H1 (cell line): ENCODE measurements around the gene ZNF286A. TPM values are rescaled to one million over a fixed set of nuclear protein-coding genes. Genes with fewer than 3 reads are reported as not detected.
"Not testable (repeated sequence)": the region's sequence is repeated elsewhere in the genome, so short reads cannot be mapped to it uniquely, and the experiment has no call there.

ENCODE experiments used
- CTCF ChIA-PET: fragments of 300-600 bp; sonication (Branson Sonifier 250); formaldehyde crosslinking; loops from one replicate; lab custom pipeline; 2021; ENCODE audit not compliant: partially characterized antibody; lab: Charles Lee
- POLR2A ChIA-PET: fragments of 300-600 bp; sonication (Branson Sonifier 250); formaldehyde crosslinking; loops from one replicate; lab custom pipeline; 2021; ENCODE audit warnings: inconsistent platforms; ENCODE audit not compliant: partially characterized antibody; lab: Charles Lee
- DNase-seq, 2 experiments: peaks; one replicate each; pipeline versions ENCODE4 v3.0.0 to v3.0.0-alpha.2; 2010 to 2022; ENCODE audit warnings: low spot score in 2 of 2, low read depth in 1 of 2, mixed read lengths in 1 of 2
- FAIRE-seq: peaks from 2 replicates; lab custom pipeline; 2011; peaks lifted over from hg19 to GRCh38; lab: Jason Lieb, UNC
- H2AFZ ChIP-seq: 2 replicates; pipeline ENCODE4 v1.8.1; 2012; ENCODE audit warnings: low read length, inconsistent platforms
- H2AK5ac ChIP-seq: 2 replicates; pipeline ENCODE4 v1.6.1; 2013; ENCODE audit warnings: low read depth, low read length
- H2BK120ac ChIP-seq: replicated peaks from 2 replicates; pipeline ENCODE3; 2013; ENCODE audit warnings: low read depth, low read length, inconsistent platforms
- H2BK12ac ChIP-seq: 2 replicates; pipeline ENCODE4 v1.6.1; 2013; ENCODE audit warnings: low read depth, low read length
- H2BK15ac ChIP-seq: 2 replicates; pipeline ENCODE4 v1.6.1; 2013; ENCODE audit warnings: low read length
- H2BK20ac ChIP-seq: 2 replicates; pipeline ENCODE4 v1.6.1; 2013; ENCODE audit warnings: low read length
- H2BK5ac ChIP-seq: 2 replicates; pipeline ENCODE4 v1.6.1; 2013; ENCODE audit warnings: low read depth, low read length
- H3K14ac ChIP-seq: 2 replicates; pipeline ENCODE4 v1.6.1; 2013; ENCODE audit warnings: inconsistent platforms; ENCODE audit not compliant: insufficient read length
- H3K18ac ChIP-seq: 2 replicates; pipeline ENCODE4 v1.6.1; 2013; ENCODE audit warnings: low read length; ENCODE audit errors: extremely low read depth
- H3K23ac ChIP-seq: 2 replicates; pipeline ENCODE4 v1.6.1; 2013; ENCODE audit warnings: inconsistent platforms; ENCODE audit not compliant: insufficient read length
- H3K23me2 ChIP-seq: 2 replicates; pipeline ENCODE4 v1.6.1; 2013; ENCODE audit warnings: low read depth, low read length
- H3K27ac ChIP-seq: 2 replicates; pipeline ENCODE4 v1.6.1; 2011; ENCODE audit warnings: low read depth, low read length, inconsistent platforms
- H3K27me3 ChIP-seq, 4 experiments: replicated peaks in 1 of 4; 1 replicate in 1 of 4; 2 replicates in 3 of 4; pipeline versions ENCODE4 v1.6.1 to v1.8.1; 2011 to 2013; ENCODE audit warnings: low read length in 3 of 4, mild to moderate bottlenecking in 3 of 4, inconsistent platforms in 2 of 4, mixed read lengths in 2 of 4, moderate library complexity in 1 of 4; ENCODE audit not compliant: control insufficient read depth in 3 of 4, insufficient read depth in 3 of 4; ENCODE audit errors: extremely low read depth in 1 of 4
- H3K36me3 ChIP-seq, 4 experiments: 2 replicates each; pipeline versions ENCODE4 v1.6.1 to v1.8.1; 2011 to 2013; ENCODE audit warnings: mild to moderate bottlenecking in 4 of 4, low read length in 3 of 4, moderate library complexity in 2 of 4, control low read depth in 1 of 4, inconsistent platforms in 1 of 4; ENCODE audit not compliant: insufficient read depth in 4 of 4, control insufficient read depth in 2 of 4
- H3K4ac ChIP-seq: replicated peaks from 2 replicates; pipeline ENCODE3; 2013; ENCODE audit warnings: low read length, low read depth, mixed read lengths, inconsistent platforms; ENCODE audit not compliant: insufficient read length
- H3K4me1 ChIP-seq, 4 experiments: replicated peaks in 1 of 4; 1 replicate in 1 of 4; 2 replicates in 3 of 4; pipeline versions ENCODE4 v1.6.1 to v1.8.1; 2011 to 2013; ENCODE audit warnings: low read length in 3 of 4, inconsistent platforms in 2 of 4, mixed read lengths in 1 of 4; ENCODE audit not compliant: insufficient read depth in 4 of 4, control insufficient read depth in 3 of 4
- H3K4me2 ChIP-seq, 2 experiments: 2 replicates each; pipeline versions ENCODE4 v1.6.1 to v1.8.1; 2011 to 2013; ENCODE audit warnings: low read depth in 2 of 2, low read length in 2 of 2, control low read depth in 1 of 2, inconsistent platforms in 1 of 2, mild to moderate bottlenecking in 1 of 2; ENCODE audit not compliant: insufficient read depth in 1 of 2
- H3K4me3 ChIP-seq, 4 experiments: fragments of 200-600, 300-600 bp in 1 of 4; sonication (generic), shearing (Covaris generic), sonication (Bioruptor Twin) in 1 of 4; 2 replicates each; pipeline versions ENCODE4 v1.5.1 to v1.8.1; 2011 to 2016; ENCODE audit warnings: low read length in 4 of 4, low read depth in 3 of 4, control low read depth in 2 of 4, inconsistent platforms in 2 of 4, mild to moderate bottlenecking in 2 of 4, mixed read lengths in 1 of 4, moderate library complexity in 1 of 4; ENCODE audit not compliant: insufficient read depth in 2 of 4; ENCODE audit errors: extremely low read depth in 1 of 4
- H3K56ac ChIP-seq: replicated peaks from 2 replicates; pipeline ENCODE3; 2013; ENCODE audit warnings: low read depth, mild to moderate bottlenecking, mixed read lengths, low read length, inconsistent platforms; ENCODE audit not compliant: insufficient read length
- H3K79me1 ChIP-seq: 2 replicates; pipeline ENCODE4 v1.6.1; 2013; ENCODE audit warnings: low read depth, low read length, control low read depth
- H3K79me2 ChIP-seq, 2 experiments: 2 replicates each; pipeline versions ENCODE4 v1.6.1 to v1.8.1; 2012 to 2013; ENCODE audit warnings: low read length in 2 of 2, mild to moderate bottlenecking in 2 of 2, inconsistent platforms in 1 of 2; ENCODE audit not compliant: insufficient read depth in 2 of 2, control insufficient read depth in 1 of 2
- H3K9ac ChIP-seq, 4 experiments: replicated peaks in 1 of 4; 1 replicate in 1 of 4; 2 replicates in 3 of 4; pipeline versions ENCODE4 v1.6.1 to v1.8.1; 2011 to 2013; ENCODE audit warnings: low read depth in 3 of 4, low read length in 3 of 4, control low read depth in 2 of 4, mild to moderate bottlenecking in 2 of 4, moderate library complexity in 2 of 4, inconsistent platforms in 1 of 4; ENCODE audit errors: extremely low read depth in 1 of 4
- H3K9me3 ChIP-seq, 2 experiments: 2 replicates each; pipeline versions ENCODE4 v1.6.1 to v1.8.1; 2012 to 2013; ENCODE audit warnings: mild to moderate bottlenecking in 2 of 2, moderate library complexity in 2 of 2, control low read depth in 1 of 2, inconsistent platforms in 1 of 2, low read depth in 1 of 2, low read length in 1 of 2, mixed read lengths in 1 of 2; ENCODE audit not compliant: insufficient read depth in 2 of 2
- H4K20me1 ChIP-seq, 2 experiments: replicated peaks in 1 of 2; 2 replicates each; pipeline versions ENCODE3 to v1.8.1; 2011 to 2013; ENCODE audit warnings: inconsistent platforms in 2 of 2, low read length in 2 of 2, mild to moderate bottlenecking in 1 of 2; ENCODE audit not compliant: insufficient read depth in 2 of 2, control insufficient read depth in 1 of 2
- H4K5ac ChIP-seq: 2 replicates; pipeline ENCODE4 v1.6.1; 2013; ENCODE audit warnings: low read length, low read depth, mixed read lengths, inconsistent platforms; ENCODE audit not compliant: insufficient read length
- H4K8ac ChIP-seq: 2 replicates; pipeline ENCODE4 v1.8.0; 2013; ENCODE audit warnings: mild to moderate bottlenecking, moderate library complexity, low read length, inconsistent platforms; ENCODE audit not compliant: insufficient read depth; ENCODE audit errors: extremely low read depth
- H4K91ac ChIP-seq: replicated peaks from 2 replicates; pipeline ENCODE3; 2013; ENCODE audit warnings: low read length, mixed read lengths, inconsistent platforms; ENCODE audit not compliant: insufficient read length
- ZNF274 ChIP-seq: IDR thresholded peaks from 2 replicates; pipeline ENCODE4 v1.7.0; 2012; ENCODE audit warnings: low read length, borderline replicate concordance; ENCODE audit errors: extremely low read depth
- WGBS, 2 experiments: shearing (Covaris generic) in 1 of 2; methylation state at CpG; one replicate each; pipeline versions ENCODE4 v1.1.6 to v1.1.7; 2013 to 2015; ENCODE audit warnings: low lambda C conversion rate in 2 of 2, mixed read lengths in 2 of 2, inconsistent platforms in 1 of 2, low coverage in 1 of 2, missing lambda C conversion rate in 1 of 2; ENCODE audit not compliant: insufficient replicate concordance in 2 of 2, insufficient coverage in 1 of 2, insufficient read length in 1 of 2; ENCODE audit errors: extremely low coverage in 1 of 2, missing lambda C conversion rate in 1 of 2; 5-methylcytosine and 5-hydroxymethylcytosine counted together
- polyA plus RNA-seq, 7 experiments: library from polyadenylated mRNA; depleted of rRNA in 3 of 7; stranded (reverse) in 5 of 7; unstranded in 2 of 7; fragments of >200 nt in 5 of 7; fragments of 200-250 nt in 2 of 7; gene quantifications; 1 replicate in 5 of 7; 2 replicates in 1 of 7; 4 replicates in 1 of 7; pipeline versions ENCODE4 v1.2.1 to v1.2.3, GENCODE V29; 2011 to 2013; ENCODE audit warnings: missing spikeins in 2 of 7, mixed read lengths in 2 of 7
- total RNA-seq: library from RNA; stranded (reverse); fragmentation: NEBNext Ultra II Directional; extraction: Animal tissue kit (Norgen Biotek cat#: 25700); gene quantifications from 2 replicates; pipeline ENCODE4 v1.2.1, GENCODE V29; 2021

Gene ZNF286A
- total and polyA plus RNA-seq, 2 of the 8 experiments (the other 6 are each of a cell fraction or from before 2014, with no cell fraction given): 18.2 to 100.0 TPM

GRCh38 chr17:15716601-15717563 lies 17.3 kb downstream of the ZNF286A start:
- H2BK20ac ChIP-seq, H3K4me2 ChIP-seq, H3K23ac ChIP-seq, H4K5ac ChIP-seq, H4K20me1 ChIP-seq, H3K14ac ChIP-seq, H2AK5ac ChIP-seq, H3K27me3 ChIP-seq, H3K4me1 ChIP-seq, H2BK120ac ChIP-seq, DNase-seq, H2BK5ac ChIP-seq, H2BK15ac ChIP-seq, H3K79me1 ChIP-seq, H3K9ac ChIP-seq, H2BK12ac ChIP-seq, H3K56ac ChIP-seq, H4K91ac ChIP-seq, H3K79me2 ChIP-seq, H3K27ac ChIP-seq, POLR2A ChIA-PET, H3K18ac ChIP-seq, H3K23me2 ChIP-seq, H4K8ac ChIP-seq, CTCF ChIA-PET, H3K4ac ChIP-seq, H2AFZ ChIP-seq: not testable (repeated sequence)
- H3K4me3 ChIP-seq: peak overlapping the region in 1 of 4 experiments; percentile 17; a peak in 1 of 8 replicates
- peak; percentile 72 for FAIRE-seq
- H3K9me3 ChIP-seq: peaks cover 27 to 30% of the 10 kb centered on the region in 2 experiments
- WGBS, 2 experiments: 92% methylated on average over 10 of the region's 11 CpGs; no CpG with 5 or more reads in 1 of the 2 experiments
- peak; percentile 75 for TF ChIP-seq ZNF274
- H3K36me3 ChIP-seq: peaks cover 0 to 60% (median 28%) of the 10 kb centered on the region in 4 experiments; a peak in 4 of 8 replicates
